RWPE2 (cell line): ENCODE results near the gene KLC1.

ENCODE experiments used
- ATAC-seq: fragments of 200-7000 bp; cut with Tn5 transposase; 3 replicates; pipeline ENCODE4 v1.9.1; 2021; ENCODE audit warnings: low read depth
- DNase-seq: peaks from one replicate; pipeline ENCODE4 v3.0.0-alpha.2; 2020; ENCODE audit warnings: low spot score
- H3K27ac ChIP-seq: fragments of 450-650 bp; 2 replicates; pipeline ENCODE4 v1.5.1; 2017; ENCODE audit warnings: mild to moderate bottlenecking; ENCODE audit not compliant: poor library complexity, severe bottlenecking
- H3K27me3 ChIP-seq: fragments of 250-450 bp; sonication (Bioruptor Pico); 2 replicates; pipeline ENCODE4 v1.5.1; 2021; ENCODE audit warnings: mild to moderate bottlenecking, moderate library complexity; ENCODE audit not compliant: insufficient read depth, poor library complexity, severe bottlenecking
- H3K36me3 ChIP-seq: fragments of 250-450 bp; sonication (Bioruptor Pico); 2 replicates; pipeline ENCODE4 v1.5.1; 2020; ENCODE audit warnings: low read depth, mild to moderate bottlenecking, moderate library complexity
- H3K4me1 ChIP-seq: fragments of 250-450 bp; sonication (Bioruptor Pico); 2 replicates; pipeline ENCODE4 v1.5.1; 2021; ENCODE audit warnings: mild to moderate bottlenecking, moderate library complexity; ENCODE audit not compliant: insufficient read depth, poor library complexity, severe bottlenecking
- H3K4me3 ChIP-seq: fragments of 250-450 bp; sonication (Bioruptor Pico); 2 replicates; pipeline ENCODE4 v1.5.1; 2021; ENCODE audit warnings: mild to moderate bottlenecking, moderate library complexity; ENCODE audit not compliant: severe bottlenecking
- H3K9me3 ChIP-seq: fragments of 250-450 bp; sonication (Bioruptor Pico); 2 replicates; pipeline ENCODE4 v1.5.1; 2021; ENCODE audit warnings: mild to moderate bottlenecking, moderate library complexity; ENCODE audit not compliant: severe bottlenecking
- CTCF ChIP-seq: fragments of 450-650 bp; IDR thresholded peaks from one replicate; pipeline ENCODE4 v1.5.1; 2017; ENCODE audit warnings: mild to moderate bottlenecking, moderate library complexity; ENCODE audit not compliant: poor library complexity, severe bottlenecking

The KLC1 gene

GRCh38 chr14:103740991-103741689 lies 112.1 kb downstream of the KLC1 start:
- no peaks in the 10 kb centered on the region for H3K27me3 ChIP-seq
- ATAC-seq (no peak), DNase-seq (no peak)
- no peak overlapping the region for H3K4me3 ChIP-seq
- H3K27ac ChIP-seq = no peak overlapping the region
- no peaks in the 10 kb centered on the region for H3K9me3 ChIP-seq
- no peaks in the 10 kb centered on the region for H3K4me1 ChIP-seq
- no peak for TF ChIP-seq CTCF
- H3K36me3 ChIP-seq = peaks cover 18% of the 10 kb centered on the region

DNA sequence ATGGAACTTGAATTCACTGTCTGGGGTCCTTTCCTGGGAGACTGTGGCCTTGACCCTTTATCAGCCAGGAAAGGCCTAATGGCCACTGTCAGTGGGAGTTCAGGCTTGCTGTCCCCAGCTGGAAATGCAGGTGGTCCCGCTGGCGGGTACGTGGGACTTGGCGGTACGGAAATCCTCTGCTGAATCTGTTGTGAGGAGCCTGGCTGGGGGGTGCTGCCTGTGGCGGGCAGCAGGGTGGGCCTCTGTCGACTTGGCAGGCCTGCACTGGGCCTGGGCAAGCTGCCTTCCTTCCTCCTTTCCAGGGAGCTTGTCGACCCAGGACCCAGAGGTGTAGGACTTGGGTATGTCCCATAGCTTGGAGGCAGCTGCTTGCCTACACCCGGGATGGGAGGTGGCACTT lies 112.9 kb downstream of the KLC1 start:
- Histone ChIP-seq H3K27ac (no peak overlapping the region), H3K36me3 (peaks cover 15% of the 10 kb centered on the region), H3K4me3 (no peak overlapping the region), H3K4me1 (no peaks in the 10 kb centered on the region), H3K27me3 (no peaks in the 10 kb centered on the region), H3K9me3 (no peaks in the 10 kb centered on the region)
- no peak for TF ChIP-seq CTCF
- ATAC-seq (no peak), DNase-seq (peak; percentile 55)

GRCh38 chr14:103742499-103743255 lies 113.7 kb downstream of the KLC1 start:
- no peak for ATAC-seq
- no peaks in the 10 kb centered on the region for H3K4me1 ChIP-seq

GRCh38 chr14:103743691-103744090 lies 114.7 kb downstream of the KLC1 start:
- DNase-seq = no peak
- no peak for ATAC-seq

More at GRCh38 chr14:103742499-103743255, 113.7 kb downstream of the KLC1 start:
- Histone ChIP-seq H3K27ac (no peak overlapping the region), H3K36me3 (peaks cover 15% of the 10 kb centered on the region), H3K27me3 (no peaks in the 10 kb centered on the region), H3K4me3 (no peak overlapping the region), H3K9me3 (no peaks in the 10 kb centered on the region)
- no peak for DNase-seq
- TF ChIP-seq CTCF = no peak

More at GRCh38 chr14:103743691-103744090, 114.7 kb downstream of the KLC1 start:
- Histone ChIP-seq H3K27me3 (no peaks in the 10 kb centered on the region), H3K4me3 (no peak overlapping the region), H3K36me3 (peaks cover 6% of the 10 kb centered on the region), H3K27ac (no peak overlapping the region), H3K9me3 (no peaks in the 10 kb centered on the region), H3K4me1 (no peaks in the 10 kb centered on the region)
- TF ChIP-seq CTCF = no peak
